Astrocyte (in vitro differentiated cells and primary cell): ENCODE data around the gene RALGPS2. TPM values are rescaled to one million over a fixed set of nuclear protein-coding genes. Genes with fewer than 3 reads are reported as not detected.

Experiments used
- DNase-seq: peaks from one replicate; pipeline ENCODE4 v3.0.0-alpha.2; 2010; ENCODE audit warnings: low read depth
- FAIRE-seq: peaks from 2 replicates; lab custom pipeline; 2011; peaks lifted over from hg19 to GRCh38; lab: Jason Lieb, UNC
- H2AFZ ChIP-seq: 2 replicates; pipeline ENCODE4 v1.6.0; 2012; ENCODE audit warnings: low read depth, low read length, inconsistent platforms
- H3K27ac ChIP-seq: 2 replicates; pipeline ENCODE4 v1.5.1; 2011; ENCODE audit warnings: low read depth, low read length, inconsistent platforms
- H3K27me3 ChIP-seq: 2 replicates; pipeline ENCODE4 v1.6.0; 2011; ENCODE audit warnings: low read length, inconsistent platforms; ENCODE audit not compliant: insufficient read depth
- H3K36me3 ChIP-seq: 2 replicates; pipeline ENCODE4 v1.5.1; 2011; ENCODE audit warnings: low read length, inconsistent platforms; ENCODE audit not compliant: insufficient read depth
- H3K4me1 ChIP-seq: 2 replicates; pipeline ENCODE4 v1.5.1; 2011; ENCODE audit warnings: low read length, inconsistent platforms; ENCODE audit not compliant: insufficient read depth
- H3K4me2 ChIP-seq: 2 replicates; pipeline ENCODE4 v1.6.0; 2012; ENCODE audit warnings: low read length, inconsistent platforms
- H3K4me3 ChIP-seq: 2 replicates; pipeline ENCODE4 v1.5.1; 2011; ENCODE audit warnings: low read depth, mild to moderate bottlenecking, low read length, inconsistent platforms; ENCODE audit not compliant: insufficient read depth
- H3K79me2 ChIP-seq: 2 replicates; pipeline ENCODE4 v1.6.0; 2012; ENCODE audit warnings: mild to moderate bottlenecking, low read length, inconsistent platforms; ENCODE audit not compliant: insufficient read depth
- H3K9ac ChIP-seq: 2 replicates; pipeline ENCODE4 v1.6.0; 2012; ENCODE audit warnings: mild to moderate bottlenecking, low read length, inconsistent platforms
- H3K9me3 ChIP-seq: 2 replicates; pipeline ENCODE4 v1.5.1; 2012; ENCODE audit warnings: low read depth, mild to moderate bottlenecking, low read length, inconsistent platforms; ENCODE audit not compliant: insufficient read depth
- H4K20me1 ChIP-seq: 2 replicates; pipeline ENCODE4 v1.6.0; 2012; ENCODE audit warnings: low read length, inconsistent platforms; ENCODE audit not compliant: insufficient read depth
- H3K27ac Mint-ChIP-seq: one replicate; pipeline ENCODE4 v1.8.0; 2021; ENCODE audit warnings: mild to moderate bottlenecking, mixed read lengths; ENCODE audit not compliant: unreplicated experiment
- H3K27me3 Mint-ChIP-seq: one replicate; pipeline ENCODE4 v1.8.0; 2021; ENCODE audit warnings: low read depth, mixed read lengths; ENCODE audit not compliant: unreplicated experiment
- H3K36me3 Mint-ChIP-seq: one replicate; pipeline ENCODE4 v1.8.0; 2021; ENCODE audit warnings: low read depth, mixed read lengths; ENCODE audit not compliant: unreplicated experiment
- H3K4me1 Mint-ChIP-seq: one replicate; pipeline ENCODE4 v1.8.0; 2021; ENCODE audit warnings: low read depth, mixed read lengths; ENCODE audit not compliant: unreplicated experiment
- H3K4me3 Mint-ChIP-seq: one replicate; pipeline ENCODE4 v1.8.0; 2021; ENCODE audit warnings: mild to moderate bottlenecking, moderate library complexity, mixed read lengths; ENCODE audit not compliant: unreplicated experiment
- H3K9me3 Mint-ChIP-seq: one replicate; pipeline ENCODE4 v1.8.0; 2021; ENCODE audit warnings: mild to moderate bottlenecking, mixed read lengths; ENCODE audit not compliant: unreplicated experiment
- CTCF ChIP-seq: IDR thresholded peaks from 2 replicates; pipeline ENCODE4 v1.5.1; 2011; ENCODE audit warnings: low read depth, mild to moderate bottlenecking, inconsistent platforms, low read length, moderate library complexity; ENCODE audit not compliant: insufficient read depth
- EZH2 ChIP-seq: IDR thresholded peaks from 2 replicates; pipeline ENCODE4 v1.6.1; 2012; ENCODE audit warnings: mild to moderate bottlenecking, low read length, inconsistent platforms; ENCODE audit not compliant: insufficient read depth
- total RNA-seq: library from RNA; stranded (reverse); gene quantifications from 2 replicates; pipeline ENCODE4 v1.2.1, GENCODE V29; 2021

The RALGPS2 gene
- total RNA-seq, 1 donor from 2014 or later, result 33.6 TPM

GRCh38 chr1:178923512-178923911 lies 198.5 kb downstream of the RALGPS2 start:
- DNase-seq, result no peak
- Histone ChIP-seq H3K4me1 (no peaks in the 10 kb centered on the region), H3K36me3 (no peaks in the 10 kb centered on the region), H3K4me2 (no peak overlapping the region), H2AFZ (no peak overlapping the region), H3K9ac (no peak overlapping the region), H3K4me3 (no peak overlapping the region), H4K20me1 (no peaks in the 10 kb centered on the region), H3K9me3 (no peaks in the 10 kb centered on the region), H3K27ac (no peak overlapping the region), H3K79me2 (no peaks in the 10 kb centered on the region), H3K27me3 (no peaks in the 10 kb centered on the region)
- no peak for TF ChIP-seq EZH2
- no peak for TF ChIP-seq CTCF
- FAIRE-seq, result no peak
- peaks cover 11% of the 10 kb centered on the region for H3K36me3 Mint-ChIP-seq
- H3K4me1 Mint-ChIP-seq, result no peaks in the 10 kb centered on the region
- H3K27ac Mint-ChIP-seq, result no peak overlapping the region
- H3K4me3 Mint-ChIP-seq, result no peak overlapping the region
- H3K9me3 Mint-ChIP-seq, result peaks cover 8% of the 10 kb centered on the region
- no peaks in the 10 kb centered on the region for H3K27me3 Mint-ChIP-seq

- H3K27ac Mint-ChIP-seq, result no peak overlapping the region
- H3K27me3 Mint-ChIP-seq, result no peaks in the 10 kb centered on the region
- peaks cover 11% of the 10 kb centered on the region for H3K36me3 Mint-ChIP-seq
- peaks cover 8% of the 10 kb centered on the region for H3K9me3 Mint-ChIP-seq
- DNase-seq, result no peak
- TF ChIP-seq EZH2, result no peak
- Histone ChIP-seq H2AFZ (no peak overlapping the region), H3K9me3 (no peaks in the 10 kb centered on the region), H3K4me3 (no peak overlapping the region), H4K20me1 (no peaks in the 10 kb centered on the region), H3K9ac (no peak overlapping the region), H3K4me1 (no peaks in the 10 kb centered on the region), H3K79me2 (no peaks in the 10 kb centered on the region), H3K36me3 (no peaks in the 10 kb centered on the region), H3K27me3 (no peaks in the 10 kb centered on the region), H3K27ac (no peak overlapping the region), H3K4me2 (no peak overlapping the region)
- H3K4me1 Mint-ChIP-seq, result peaks cover 6% of the 10 kb centered on the region
- H3K4me3 Mint-ChIP-seq, result no peak overlapping the region
- no peak for FAIRE-seq
Measured at GRCh38 chr1:178926046-178926445, 201.0 kb downstream of the RALGPS2 start.

GRCh38 chr1:178927003-178927402 lies 202.0 kb downstream of the RALGPS2 start:
- no peak overlapping the region for H3K4me3 ChIP-seq
- Mint-ChIP-seq H3K9me3 (peaks cover 8% of the 10 kb centered on the region), H3K36me3 (peaks cover 11% of the 10 kb centered on the region), H3K27ac (no peak overlapping the region), H3K4me1 (peaks cover 9% of the 10 kb centered on the region), H3K27me3 (no peaks in the 10 kb centered on the region), H3K4me3 (no peak overlapping the region)
- DNase-seq (no peak), FAIRE-seq (no peak)
- no peaks in the 10 kb centered on the region for H3K9me3 ChIP-seq
- no peaks in the 10 kb centered on the region for H3K4me1 ChIP-seq
- H3K79me2 ChIP-seq, result no peaks in the 10 kb centered on the region
- no peak for TF ChIP-seq EZH2
- TF ChIP-seq CTCF, result no peak
- H3K36me3 ChIP-seq, result no peaks in the 10 kb centered on the region
- H3K4me2 ChIP-seq, result no peak overlapping the region
- H2AFZ ChIP-seq, result no peak overlapping the region
- no peaks in the 10 kb centered on the region for H4K20me1 ChIP-seq
- no peak overlapping the region for H3K9ac ChIP-seq
- H3K27me3 ChIP-seq, result no peaks in the 10 kb centered on the region
- no peak overlapping the region for H3K27ac ChIP-seq
